ENCODE data around the gene RABL2A.
"Not testable (repeated sequence)": the region's sequence is repeated elsewhere in the genome, so short reads cannot be mapped to it uniquely, and the experiment has no call there.

The RABL2A gene

DNA sequence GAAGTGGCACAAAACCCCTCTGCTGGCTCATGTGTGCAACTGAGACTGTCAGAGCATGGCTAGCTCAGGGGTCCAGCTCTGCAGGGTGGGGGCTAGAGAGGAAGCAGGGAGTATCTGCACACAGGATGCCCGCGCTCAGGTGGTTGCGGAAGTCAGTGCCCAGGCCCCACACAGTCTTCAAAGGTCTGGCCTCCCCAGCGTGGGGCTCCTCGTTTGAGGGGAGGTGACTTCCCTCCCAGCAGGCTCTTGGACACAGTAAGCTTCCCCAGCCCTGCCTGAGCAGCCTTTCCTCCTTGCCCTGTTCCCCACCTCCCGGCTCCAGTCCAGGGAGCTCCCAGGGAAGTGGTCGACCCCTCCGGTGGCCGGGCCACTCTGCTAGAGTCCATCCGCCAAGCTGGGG is 29.9 kb upstream of the RABL2A start:
- H3K4me3 ChIP-seq (ENCODE audit: low read length); H3K27me3 ChIP-seq (ENCODE audit: control insufficient read depth, insufficient read depth, low read length); DNase-seq (ENCODE audit: low read depth, low spot score); H3K9me3 ChIP-seq (ENCODE audit: control insufficient read depth, insufficient read depth, low read length); H3K36me3 ChIP-seq (ENCODE audit: control insufficient read depth, insufficient read depth, low read length); H3K4me1 ChIP-seq (ENCODE audit: control insufficient read depth, insufficient read depth, low read length); H3K27ac ChIP-seq (ENCODE audit: low read length): not testable (repeated sequence)
- no CpG with 5 or more reads among the region's 10 CpGs for WGBS (ENCODE audit: insufficient coverage, insufficient read length)

DNA sequence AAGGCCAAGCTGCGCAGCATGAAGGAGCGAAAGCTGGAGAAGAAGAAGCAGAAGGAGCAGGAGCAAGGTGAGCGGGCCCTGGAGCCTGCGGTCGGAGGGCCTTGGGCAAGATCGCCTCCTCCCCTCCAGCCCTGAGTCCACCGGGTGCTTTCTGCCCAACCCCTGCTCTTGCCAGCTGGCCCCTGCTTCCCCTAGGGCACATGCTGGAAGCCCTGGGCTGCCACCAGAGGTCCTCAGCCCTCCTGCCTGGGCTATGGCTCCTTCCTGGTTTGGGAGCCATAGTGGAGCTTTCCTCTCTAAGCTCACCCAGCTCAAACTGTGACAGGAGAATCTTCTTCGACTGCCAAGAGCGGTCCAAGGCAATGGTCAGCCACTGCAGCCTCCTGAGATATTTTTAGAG is 29.5 kb upstream of the RABL2A start:
- H3K36me3 ChIP-seq (ENCODE audit: control insufficient read depth, insufficient read depth, low read length); DNase-seq (ENCODE audit: low read depth, low spot score); H3K27ac ChIP-seq (ENCODE audit: low read length); H3K9me3 ChIP-seq (ENCODE audit: control insufficient read depth, insufficient read depth, low read length); H3K4me1 ChIP-seq (ENCODE audit: control insufficient read depth, insufficient read depth, low read length); H3K27me3 ChIP-seq (ENCODE audit: control insufficient read depth, insufficient read depth, low read length); H3K4me3 ChIP-seq (ENCODE audit: low read length): not testable (repeated sequence)
- no CpG with 5 or more reads among the region's 9 CpGs for WGBS (ENCODE audit: insufficient coverage, insufficient read length)

- not testable (repeated sequence) for H3K9me3 ChIP-seq (ENCODE audit: control insufficient read depth, insufficient read depth, low read length); DNase-seq (ENCODE audit: low read depth, low spot score)
- no CpG with 5 or more reads among the region's 13 CpGs for WGBS (ENCODE audit: insufficient coverage, insufficient read length)
These were observed 28.9 kb upstream of the RABL2A start for GRCh38 chr2:113598180-113598579.

DNA sequence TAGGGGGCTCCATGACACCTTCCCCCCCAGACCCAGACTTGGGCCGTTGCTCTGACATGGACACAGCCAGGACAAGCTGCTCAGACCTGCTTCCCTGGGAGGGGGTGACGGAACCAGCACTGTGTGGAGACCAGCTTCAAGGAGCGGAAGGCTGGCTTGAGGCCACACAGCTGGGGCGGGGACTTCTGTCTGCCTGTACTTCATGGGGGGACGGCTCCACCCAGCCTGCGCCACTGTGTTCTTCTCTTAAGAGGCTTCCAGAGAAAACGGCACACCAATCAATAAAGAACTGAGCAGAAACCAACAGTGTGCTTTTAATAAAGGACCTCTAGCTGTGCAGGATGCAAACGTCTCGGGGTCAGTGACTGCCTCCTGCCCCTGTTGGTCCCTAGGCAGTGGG is 28.3 kb upstream of the RABL2A start:
- not testable (repeated sequence) for H3K27me3 ChIP-seq (ENCODE audit: control insufficient read depth, insufficient read depth, low read length); H3K9me3 ChIP-seq (ENCODE audit: control insufficient read depth, insufficient read depth, low read length); DNase-seq (ENCODE audit: low read depth, low spot score); H3K36me3 ChIP-seq (ENCODE audit: control insufficient read depth, insufficient read depth, low read length); H3K4me1 ChIP-seq (ENCODE audit: control insufficient read depth, insufficient read depth, low read length); H3K27ac ChIP-seq (ENCODE audit: low read length); H3K4me3 ChIP-seq (ENCODE audit: low read length)
- no CpG with 5 or more reads among the region's 9 CpGs for WGBS (ENCODE audit: insufficient coverage, insufficient read length)

More at GRCh38 chr2:113598180-113598579, 28.9 kb upstream of the RABL2A start:
- not testable (repeated sequence) for H3K4me1 ChIP-seq (ENCODE audit: control insufficient read depth, insufficient read depth, low read length); H3K27me3 ChIP-seq (ENCODE audit: control insufficient read depth, insufficient read depth, low read length); H3K4me3 ChIP-seq (ENCODE audit: low read length); H3K36me3 ChIP-seq (ENCODE audit: control insufficient read depth, insufficient read depth, low read length); H3K27ac ChIP-seq (ENCODE audit: low read length)

- H3K9me3 ChIP-seq (ENCODE audit: control insufficient read depth, insufficient read depth, low read length); H3K36me3 ChIP-seq (ENCODE audit: control insufficient read depth, insufficient read depth, low read length); H3K4me3 ChIP-seq (ENCODE audit: low read length); H3K4me1 ChIP-seq (ENCODE audit: control insufficient read depth, insufficient read depth, low read length); DNase-seq (ENCODE audit: low read depth, low spot score); H3K27me3 ChIP-seq (ENCODE audit: control insufficient read depth, insufficient read depth, low read length); H3K27ac ChIP-seq (ENCODE audit: low read length): not testable (repeated sequence)
- WGBS (ENCODE audit: insufficient coverage, insufficient read length) = no CpG with 5 or more reads among the region's 2 CpGs
These were observed 27.9 kb upstream of the RABL2A start for GRCh38 chr2:113599208-113599607.

DNA sequence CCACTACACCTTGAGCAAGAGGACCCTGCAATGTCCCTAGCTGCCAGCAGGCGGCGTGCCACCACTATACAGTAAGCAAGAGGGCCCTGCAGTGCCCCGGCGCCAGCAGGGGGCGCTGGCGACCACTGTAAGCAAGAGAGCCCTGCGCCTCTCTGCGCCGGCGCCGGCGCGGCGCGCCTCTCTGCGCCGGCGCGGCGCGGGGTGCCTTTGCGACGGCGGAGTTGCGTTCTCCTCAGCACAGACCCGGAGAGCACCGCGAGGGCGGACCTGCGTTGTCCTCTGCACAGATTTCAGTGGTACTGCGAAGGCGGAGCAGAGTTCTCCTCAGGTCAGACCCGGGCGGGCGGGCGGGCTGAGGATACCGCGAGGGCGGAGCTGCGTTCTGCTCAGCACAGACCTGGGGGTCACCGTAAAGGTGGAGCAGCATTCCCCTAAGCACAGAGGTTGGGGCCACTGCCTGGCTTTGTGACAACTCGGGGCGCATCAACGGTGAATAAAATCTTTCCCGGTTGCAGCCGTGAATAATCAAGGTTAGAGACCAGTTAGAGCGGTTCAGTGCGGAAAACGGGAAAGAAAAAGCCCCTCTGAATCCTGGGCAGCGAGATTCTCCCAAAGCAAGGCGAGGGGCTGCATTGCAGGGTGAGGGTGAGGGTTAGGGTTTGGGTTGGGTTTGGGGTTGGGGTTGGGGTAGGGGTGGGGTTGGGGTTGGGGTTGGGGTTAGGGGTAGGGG is 24.9 kb upstream of the RABL2A start:
- H3K27ac ChIP-seq (ENCODE audit: low read length); H3K4me1 ChIP-seq (ENCODE audit: control insufficient read depth, insufficient read depth, low read length); H3K27me3 ChIP-seq (ENCODE audit: control insufficient read depth, insufficient read depth, low read length); H3K4me3 ChIP-seq (ENCODE audit: low read length); H3K36me3 ChIP-seq (ENCODE audit: control insufficient read depth, insufficient read depth, low read length); DNase-seq (ENCODE audit: low read depth, low spot score); H3K9me3 ChIP-seq (ENCODE audit: control insufficient read depth, insufficient read depth, low read length): not testable (repeated sequence)
- WGBS (ENCODE audit: insufficient coverage, insufficient read length) = no CpG with 5 or more reads among the region's 51 CpGs

DNA sequence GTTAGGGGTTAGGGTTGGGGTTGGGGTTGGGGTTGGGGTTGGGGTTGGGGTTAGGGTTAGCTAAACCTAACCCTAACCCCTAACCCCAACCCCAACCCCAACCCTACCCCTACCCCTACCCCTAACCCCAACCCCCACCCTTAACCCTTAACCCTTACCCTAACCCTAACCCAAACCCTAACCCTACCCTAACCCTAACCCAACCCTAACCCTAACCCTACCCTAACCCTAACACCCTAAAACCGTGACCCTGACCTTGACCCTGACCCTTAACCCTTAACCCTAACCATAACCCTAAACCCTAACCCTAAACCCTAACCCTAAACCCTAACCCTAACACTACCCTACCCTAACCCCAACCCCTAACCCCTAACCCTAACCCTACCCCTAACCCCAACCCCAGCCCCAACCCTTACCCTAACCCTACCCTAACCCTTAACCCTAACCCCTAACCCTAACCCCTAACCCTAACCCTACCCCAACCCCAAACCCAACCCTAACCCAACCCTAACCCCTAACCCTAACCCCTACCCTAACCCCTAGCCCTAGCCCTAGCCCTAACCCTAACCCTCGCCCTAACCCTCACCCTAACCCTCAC is 24.1 kb upstream of the RABL2A start:
- Histone ChIP-seq H3K4me3 (ENCODE audit: low read length) (peak overlapping the region; percentile 63), H3K4me1 (ENCODE audit: control insufficient read depth, insufficient read depth, low read length) (no peaks in the 10 kb centered on the region), H3K27me3 (ENCODE audit: control insufficient read depth, insufficient read depth, low read length) (no peaks in the 10 kb centered on the region), H3K36me3 (ENCODE audit: control insufficient read depth, insufficient read depth, low read length) (no peaks in the 10 kb centered on the region), H3K9me3 (ENCODE audit: control insufficient read depth, insufficient read depth, low read length) (no peaks in the 10 kb centered on the region; the same call in 1 of the 2 replicates), H3K27ac (ENCODE audit: low read length) (no peak overlapping the region)
- WGBS (ENCODE audit: insufficient coverage, insufficient read length) = 100% methylated on average over 1 of the region's 2 CpGs
- DNase-seq (ENCODE audit: low read depth, low spot score) = no peak

- not testable (repeated sequence) for H3K27ac ChIP-seq (ENCODE audit: low read length); H3K9me3 ChIP-seq (ENCODE audit: control insufficient read depth, insufficient read depth, low read length); H3K27me3 ChIP-seq (ENCODE audit: control insufficient read depth, insufficient read depth, low read length); H3K36me3 ChIP-seq (ENCODE audit: control insufficient read depth, insufficient read depth, low read length); DNase-seq (ENCODE audit: low read depth, low spot score); H3K4me1 ChIP-seq (ENCODE audit: control insufficient read depth, insufficient read depth, low read length)
- peak overlapping the region; percentile 63 for H3K4me3 ChIP-seq (ENCODE audit: low read length)
- no CpG with 5 or more reads among the region's 84 CpGs for WGBS (ENCODE audit: insufficient coverage, insufficient read length)
These were observed 23.5 kb upstream of the RABL2A start for GRCh38 chr2:113603467-113604084.

- WGBS (ENCODE audit: insufficient coverage, insufficient read length) = no CpG with 5 or more reads among the region's 20 CpGs
- not testable (repeated sequence) for H3K9me3 ChIP-seq (ENCODE audit: control insufficient read depth, insufficient read depth, low read length); H3K36me3 ChIP-seq (ENCODE audit: control insufficient read depth, insufficient read depth, low read length); H3K27ac ChIP-seq (ENCODE audit: low read length); DNase-seq (ENCODE audit: low read depth, low spot score); H3K4me1 ChIP-seq (ENCODE audit: control insufficient read depth, insufficient read depth, low read length); H3K27me3 ChIP-seq (ENCODE audit: control insufficient read depth, insufficient read depth, low read length)
- peak overlapping the region; percentile 36; the same call in 1 of the 2 replicates for H3K4me3 ChIP-seq (ENCODE audit: low read length)
These were observed 23.0 kb upstream of the RABL2A start for GRCh38 chr2:113604085-113604477.

DNA sequence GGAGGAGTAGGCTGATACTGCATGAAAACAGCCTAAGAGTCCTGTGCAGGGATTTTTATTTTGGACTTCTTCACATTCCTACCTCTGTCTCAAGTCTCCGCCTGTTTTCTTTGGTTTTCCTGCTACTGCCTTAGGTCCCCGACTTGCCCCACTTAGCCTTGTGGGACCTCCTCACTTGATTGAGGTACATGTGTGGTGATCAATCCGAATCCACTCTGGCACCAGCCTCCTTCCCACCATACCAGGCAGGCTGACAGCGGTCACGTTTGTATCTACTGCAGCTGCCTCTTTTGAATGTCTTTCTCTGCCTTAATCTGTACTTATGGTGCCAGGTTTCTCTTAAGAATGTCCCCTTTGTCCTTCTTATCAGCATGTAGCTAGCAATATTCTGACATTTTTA is 22.4 kb upstream of the RABL2A start:
- H3K27me3 ChIP-seq (ENCODE audit: control insufficient read depth, insufficient read depth, low read length); H3K9me3 ChIP-seq (ENCODE audit: control insufficient read depth, insufficient read depth, low read length); H3K4me1 ChIP-seq (ENCODE audit: control insufficient read depth, insufficient read depth, low read length); DNase-seq (ENCODE audit: low read depth, low spot score); H3K4me3 ChIP-seq (ENCODE audit: low read length); H3K36me3 ChIP-seq (ENCODE audit: control insufficient read depth, insufficient read depth, low read length); H3K27ac ChIP-seq (ENCODE audit: low read length): not testable (repeated sequence)
- WGBS (ENCODE audit: insufficient coverage, insufficient read length) = no CpG with 5 or more reads among the region's 5 CpGs

DNA sequence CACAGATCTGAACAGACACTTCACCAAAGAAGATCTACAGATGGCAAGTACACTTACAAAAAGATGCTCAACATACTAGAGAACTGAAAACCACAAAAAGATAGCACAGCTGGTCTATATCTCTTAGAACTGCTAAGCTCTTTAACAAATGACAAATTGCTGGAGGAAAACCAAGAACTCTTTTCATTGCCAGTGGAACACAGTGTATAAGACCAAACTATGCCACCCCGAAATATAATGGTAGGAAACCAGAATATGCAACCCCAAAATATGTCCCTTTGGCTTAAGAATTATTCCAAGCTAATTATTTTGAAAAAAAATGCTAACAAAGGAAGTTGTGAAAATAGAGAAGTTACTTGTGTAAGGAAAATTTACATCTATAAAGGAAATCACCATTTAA is 21.0 kb upstream of the RABL2A start:
- H3K36me3 ChIP-seq (ENCODE audit: control insufficient read depth, insufficient read depth, low read length); H3K27ac ChIP-seq (ENCODE audit: low read length); H3K4me3 ChIP-seq (ENCODE audit: low read length); H3K9me3 ChIP-seq (ENCODE audit: control insufficient read depth, insufficient read depth, low read length); DNase-seq (ENCODE audit: low read depth, low spot score); H3K4me1 ChIP-seq (ENCODE audit: control insufficient read depth, insufficient read depth, low read length); H3K27me3 ChIP-seq (ENCODE audit: control insufficient read depth, insufficient read depth, low read length): not testable (repeated sequence)
- no CpG with 5 or more reads among the region's 1 CpG for WGBS (ENCODE audit: insufficient coverage, insufficient read length)

Measured in iPS DF 6.9 (cell line).